Inflammatory macrophage treated with lipopolysaccharide for 4 hours (primary cell): ENCODE data around the gene PTPRG.

Source experiments
- DNase-seq: peaks from one replicate; pipeline ENCODE4 v3.0.0-alpha.2; 2020

PTPRG gene

GRCh38 chr3:61663356-61664104 lies 102.2 kb downstream of the PTPRG start:
- no peak for DNase-seq

GRCh38 chr3:61664105-61664482 lies 102.7 kb downstream of the PTPRG start:
- no peak for DNase-seq

GRCh38 chr3:61665121-61665520 lies 103.8 kb downstream of the PTPRG start:
- no peak for DNase-seq

- no peak for DNase-seq
Measured at GRCh38 chr3:61665987-61666386, 104.6 kb downstream of the PTPRG start.

- DNase-seq = no peak
Measured at GRCh38 chr3:61666615-61667330, 105.4 kb downstream of the PTPRG start.

- DNase-seq = no peak
Measured at GRCh38 chr3:61667383-61667782, 106.0 kb downstream of the PTPRG start.

GRCh38 chr3:61667814-61668213 lies 106.4 kb downstream of the PTPRG start:
- DNase-seq = no peak

- DNase-seq = no peak
Measured at GRCh38 chr3:61668317-61668864, 107.0 kb downstream of the PTPRG start.

- no peak for DNase-seq
Measured at GRCh38 chr3:61669203-61669602, 107.8 kb downstream of the PTPRG start.

GRCh38 chr3:61669668-61670299 lies 108.4 kb downstream of the PTPRG start:
- DNase-seq = no peak

- no peak for DNase-seq
Measured at GRCh38 chr3:61673651-61674050, 112.3 kb downstream of the PTPRG start.

GRCh38 chr3:61674596-61674995 lies 113.2 kb downstream of the PTPRG start:
- no peak for DNase-seq

- no peak for DNase-seq
Measured at GRCh38 chr3:61679026-61679425, 117.7 kb downstream of the PTPRG start.

- no peak for DNase-seq
Measured at GRCh38 chr3:61680617-61681016, 119.2 kb downstream of the PTPRG start.

- DNase-seq = no peak
Measured at GRCh38 chr3:61681636-61682035, 120.3 kb downstream of the PTPRG start.

- no peak for DNase-seq
Measured at GRCh38 chr3:61682671-61683548, 121.5 kb downstream of the PTPRG start.

GRCh38 chr3:61683549-61684236 lies 122.3 kb downstream of the PTPRG start:
- no peak for DNase-seq

- DNase-seq = no peak
Measured at GRCh38 chr3:61684386-61684785, 123.0 kb downstream of the PTPRG start.

GRCh38 chr3:61685755-61686154 lies 124.4 kb downstream of the PTPRG start:
- DNase-seq = no peak

- DNase-seq = no peak
Measured at GRCh38 chr3:61686228-61686648, 124.9 kb downstream of the PTPRG start.

- no peak for DNase-seq
Measured at GRCh38 chr3:61687206-61687605, 125.8 kb downstream of the PTPRG start.
